AG10803 (cell line): ENCODE results near the gene CYB5RL.
A peak's percentile ranks its signal among the peaks of the same experiment; 100 is the strongest.
"Not testable (repeated sequence)": the region's sequence is repeated elsewhere in the genome, so short reads cannot be mapped to it uniquely, and the experiment has no call there.

Experiments
- DNase-seq: peaks from one replicate; pipeline ENCODE4 v3.0.0; 2010; ENCODE audit warnings: low read depth
- H3K4me3 ChIP-seq: 2 replicates; pipeline ENCODE4 v1.5.1; 2011; ENCODE audit warnings: mild to moderate bottlenecking, low read length, control low read depth
- CTCF ChIP-seq: conservative IDR thresholded peaks from 2 replicates; pipeline ENCODE4 v1.5.1; 2011; ENCODE audit warnings: mild to moderate bottlenecking, low read length, control low read depth, inconsistent platforms

CYB5RL gene

GRCh38 chr1:54221113-54221834 lies 21.4 kb upstream of the CYB5RL start:
- no peak for DNase-seq
- no peak for TF ChIP-seq CTCF

GRCh38 chr1:54220004-54220811 lies 20.4 kb upstream of the CYB5RL start:
- H3K4me3 ChIP-seq = no peak overlapping the region
- DNase-seq = peak; percentile 58
- TF ChIP-seq CTCF = no peak

More at GRCh38 chr1:54221113-54221834, 21.4 kb upstream of the CYB5RL start:
- no peak overlapping the region for H3K4me3 ChIP-seq

GRCh38 chr1:54219688-54220003 lies 19.8 kb upstream of the CYB5RL start:
- no peak for DNase-seq
- TF ChIP-seq CTCF = no peak
- no peak overlapping the region for H3K4me3 ChIP-seq

GRCh38 chr1:54218883-54219687 lies 19.3 kb upstream of the CYB5RL start:
- peak; percentile 14 for DNase-seq
- no peak overlapping the region for H3K4me3 ChIP-seq
- TF ChIP-seq CTCF = no peak; the same call in 1 of the 2 replicates

GRCh38 chr1:54215523-54215922 lies 15.7 kb upstream of the CYB5RL start:
- no peak for DNase-seq
- H3K4me3 ChIP-seq = no peak overlapping the region
- TF ChIP-seq CTCF = no peak

- no peak overlapping the region for H3K4me3 ChIP-seq
- TF ChIP-seq CTCF = no peak
- no peak for DNase-seq
Observed at GRCh38 chr1:54212872-54213271, 13.0 kb upstream of the CYB5RL start.

GRCh38 chr1:54207896-54208295 lies 8.1 kb upstream of the CYB5RL start:
- not testable (repeated sequence) for H3K4me3 ChIP-seq, DNase-seq
